Right lobe of liver (tissue), 6 donors: ENCODE data around the gene AFG1L. TPM values are rescaled to one million over a fixed set of nuclear protein-coding genes. Genes with fewer than 3 reads are reported as not detected.

Experiments
- ATAC-seq, 4 donors: fragments of 200-7000 bp; cut with Tn5 transposase; one replicate each; pipeline ENCODE4 v1.9.1; 2020; ENCODE audit warnings: mild to moderate bottlenecking in 4 of 4, moderate library complexity in 4 of 4
- DNase-seq, 3 donors: peaks; one replicate each; pipeline ENCODE4 v3.0.0-alpha.2; 2020
- H3K27ac ChIP-seq, 3 donors: fragments of 200-600 bp; one replicate each; pipeline ENCODE4 v1.8.0; 2022
- H3K27me3 ChIP-seq, 2 donors: fragments of 200-600 bp; one replicate each; pipeline ENCODE4 v1.8.0; 2022
- H3K36me3 ChIP-seq, 4 donors: fragments of 200-600 bp; sonication (generic) in 1 of 4; one replicate each; pipeline versions ENCODE4 v1.5.1 to v1.8.0; 2017 to 2022; ENCODE audit warnings: control low read depth in 1 of 4
- H3K4me1 ChIP-seq, 4 donors: fragments of 200-600 bp; sonication (generic) in 1 of 4; one replicate each; pipeline versions ENCODE4 v1.5.1 to v1.8.0; 2017 to 2022; ENCODE audit warnings: control low read depth in 1 of 4
- H3K4me3 ChIP-seq, 3 donors: fragments of 200-600 bp; one replicate each; pipeline ENCODE4 v1.8.0; 2022
- H3K9me3 ChIP-seq, 4 donors: fragments of 200-600 bp; sonication (generic) in 1 of 4; one replicate each; pipeline versions ENCODE4 v1.5.1 to v1.8.0; 2017 to 2022; ENCODE audit warnings: control low read depth in 1 of 4
- CTCF ChIP-seq, 4 donors: fragments of 200-600 bp in 3 of 4; fragments of 450-650 bp in 1 of 4; IDR thresholded peaks; one replicate each; pipeline versions ENCODE4 v1.5.1 to v1.8.0; 2016 to 2022; ENCODE audit warnings: antibody characterized with exemption in 4 of 4, mild to moderate bottlenecking in 2 of 4
- POLR2A ChIP-seq: fragments of 450-650 bp; IDR thresholded peaks from one replicate; pipeline ENCODE4 v1.6.1; 2017; ENCODE audit warnings: antibody characterized with exemption, mild to moderate bottlenecking
- WGBS: methylation state at CpG from one replicate; pipeline ENCODE4 v1.1.6; 2018; ENCODE audit warnings: low coverage, low lambda C conversion rate; ENCODE audit not compliant: insufficient coverage; ENCODE audit errors: missing lambda C conversion rate; 5-methylcytosine and 5-hydroxymethylcytosine counted together
- intact Hi-C, 2 donors: fragments of 100-400 bp; cut with DNase I; formaldehyde crosslinking; loops; one replicate each; pipeline versions ENCODE4 v1.11.2 to v1.14.1; 2022
- small RNA-seq, 2 experiments: library from RNA; depleted of rRNA; stranded (forward); fragments of <200 nt; gene quantifications; one replicate each; pipeline ENCODE3, GENCODE V24; 2016
- total RNA-seq, 6 experiments: library from RNA; depleted of rRNA in 2 of 6; stranded (reverse); fragments of >200 nt in 2 of 6; fragmentation: NEBNext Ultra II Directional in 3 of 6; extraction: Animal tissue kit (Norgen Biotek cat#: 25700) in 3 of 6; gene quantifications; one replicate each; pipeline versions ENCODE4 v1.1.0 to v1.2.4, GENCODE V29; 2016 to 2023
- donor health status: DM: no; HTN: yes; CAD: no.
- donor health status: DM: no; HTN: no; CAD: no.
- donor health status: DM: no; HTN: no; CAD: no.
- donor health status: DM: no; HTN: yes; CAD: no.
- donor health status: DM: no; HTN: yes; CAD: no.

Gene AFG1L
- total RNA-seq, 6 experiments from 2014 or later: 1.5 to 5.6 (median 4.6) TPM

DNA sequence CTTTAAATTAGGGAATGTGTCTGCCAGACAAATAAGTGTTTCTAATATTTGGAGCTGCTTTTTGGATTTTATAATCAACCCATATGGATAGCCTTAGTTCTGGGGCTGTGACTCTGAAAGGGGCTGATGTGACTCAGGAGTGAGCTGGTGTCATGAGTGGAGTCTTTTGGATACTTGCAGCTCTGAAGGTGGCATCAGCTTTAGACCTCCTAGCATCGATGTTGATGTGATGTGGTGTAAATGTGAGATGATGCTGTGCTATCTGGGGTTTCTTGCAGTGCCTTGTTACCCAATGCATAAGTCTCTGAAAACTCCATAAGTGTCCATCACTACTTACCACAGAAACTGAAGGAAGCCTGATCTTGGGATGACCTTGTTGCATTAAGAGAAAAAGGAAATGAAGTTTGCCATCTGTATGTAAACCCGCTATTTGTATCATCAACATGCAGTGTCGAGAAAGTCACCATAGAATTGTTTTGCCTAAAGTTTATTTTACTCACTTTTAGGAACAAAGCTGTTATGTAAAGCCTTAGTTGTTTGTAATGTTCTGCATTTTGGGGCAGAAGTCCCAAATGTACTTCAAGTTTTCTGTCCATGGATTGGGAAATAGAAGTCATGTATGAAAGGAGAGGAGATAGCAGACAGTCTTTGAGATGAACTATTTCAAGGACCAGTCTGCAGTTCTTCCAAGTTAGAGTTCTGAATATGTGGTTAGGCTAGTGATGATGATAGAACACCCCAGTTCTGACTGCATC, 273.9 kb downstream of the AFG1L start:
- H3K4me1 ChIP-seq: peaks cover 0 to 36% (median 17%) of the 10 kb centered on the region in 4 donors
- intact Hi-C loops: loop anchor here in 1 of 2 donors (10.0 kb wide), 1 partner anchor 86 kb away; no protein-coding TSS in a partner anchor
- H3K9me3 ChIP-seq: no peaks in the 10 kb centered on the region
- 66% methylated on average over 3 of the region's 3 CpGs for WGBS
- DNase-seq: no peak
- no peak for TF ChIP-seq POLR2A
- TF ChIP-seq CTCF (IDR thresholded peaks at IDR 0.05): no peak
- H3K36me3 ChIP-seq: peaks cover 0 to 56% (median 15%) of the 10 kb centered on the region in 4 donors
- H3K27ac ChIP-seq: no peak overlapping the region
- no peaks in the 10 kb centered on the region for H3K27me3 ChIP-seq
- no peak overlapping the region for H3K4me3 ChIP-seq
- ATAC-seq: no peak

GRCh38 chr6:108570517-108570916, 275.7 kb downstream of the AFG1L start:
- ATAC-seq (no peak), DNase-seq (no peak)
- 100% methylated on average over 1 of the region's 1 CpG for WGBS
- H3K36me3 ChIP-seq: peaks cover 0 to 50% (median 15%) of the 10 kb centered on the region in 4 donors
- intact Hi-C loops: no loop called here
- H3K27me3 ChIP-seq: no peaks in the 10 kb centered on the region
- H3K4me3 ChIP-seq: no peak overlapping the region
- peaks cover 0 to 33% (median 10%) of the 10 kb centered on the region in 4 donors for H3K4me1 ChIP-seq
- H3K9me3 ChIP-seq: no peaks in the 10 kb centered on the region
- TF ChIP-seq POLR2A (no peak), CTCF (IDR thresholded peaks at IDR 0.05) (no peak)
- H3K27ac ChIP-seq: no peak overlapping the region

DNA sequence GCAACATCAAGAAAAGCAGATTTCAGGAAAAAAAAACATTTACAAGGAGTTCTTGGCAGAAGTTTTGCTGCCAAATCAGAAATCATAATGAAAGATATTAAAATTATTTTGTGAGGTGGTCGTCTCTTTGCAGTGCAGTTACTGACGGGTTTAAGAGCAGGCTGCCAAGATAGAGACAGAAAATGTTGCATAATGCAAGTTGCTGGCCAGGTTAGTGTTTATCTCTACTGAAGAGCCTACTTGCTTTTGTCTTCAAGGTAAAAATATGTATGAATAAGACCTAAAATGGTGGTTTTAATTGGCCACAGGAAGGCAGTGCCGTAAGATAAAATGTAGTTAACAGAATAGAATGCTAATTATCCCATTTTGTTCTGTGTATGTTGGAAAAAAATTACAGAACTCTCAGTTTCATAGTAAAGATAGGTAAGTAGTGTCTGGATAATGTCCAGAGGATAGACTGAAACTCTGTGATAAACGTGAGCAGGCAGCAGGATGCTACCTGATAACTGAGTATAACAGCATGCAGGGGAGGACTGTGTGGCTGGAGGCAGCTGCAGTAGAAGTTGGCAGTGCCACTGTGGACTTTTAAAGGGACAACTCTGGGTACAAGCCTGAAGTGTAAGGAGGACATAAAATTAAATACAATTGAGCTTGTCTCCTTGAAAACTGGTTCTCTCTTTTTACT, 279.7 kb downstream of the AFG1L start:
- Histone ChIP-seq H3K27ac (peak overlapping the region in 2 of 3 donors; percentile 28 to 47), H3K36me3 (peaks cover 0 to 32% (median 7%) of the 10 kb centered on the region in 4 donors), H3K9me3 (no peaks in the 10 kb centered on the region), H3K4me3 (no peak overlapping the region), H3K4me1 (peaks cover 0 to 54% (median 12%) of the 10 kb centered on the region in 4 donors), H3K27me3 (no peaks in the 10 kb centered on the region)
- peak; percentile 40 to 66 (median 64) for ATAC-seq
- DNase-seq: no peak
- TF ChIP-seq POLR2A: no peak
- TF ChIP-seq CTCF (IDR thresholded peaks at IDR 0.05): no peak
- intact Hi-C loops: no loop called here
- WGBS: 24% methylated on average over 4 of the region's 4 CpGs

Small RNA genes lying within 50 kb of the gene (small RNA-seq; reads per million reads assigned to genes)
- gene AL356121.1 (0 reads per million in 2 experiments), gene AL391646.1 (0 reads per million in 2 experiments), gene RNA5SP212 (0 reads per million in 2 experiments), gene RNU6-1144P (0 reads per million in 2 experiments), gene RNU6-770P (0 reads per million in 2 experiments), gene Z98742.2 (0 reads per million in 2 experiments)

Other genes starting within 250 kb of the AFG1L start
- gene OSTM1, start 220.3 kb upstream of the AFG1L start, total RNA-seq: 10 to 100 TPM; 13.1 to 31.6 (median 19.7) TPM
- gene NR2E1, start 129.0 kb upstream of the AFG1L start, total RNA-seq: not detected
- gene SNX3, start 34.0 kb upstream of the AFG1L start, total RNA-seq: 100 to 1,000 TPM in 4 of 6 experiments, 10 to 100 TPM in 2; 76.8 to 191 (median 111) TPM